ENCODE measurements around the gene POU6F1.
A peak's percentile ranks its signal among the peaks of the same experiment; 100 is the strongest.

POU6F1 gene

DNA sequence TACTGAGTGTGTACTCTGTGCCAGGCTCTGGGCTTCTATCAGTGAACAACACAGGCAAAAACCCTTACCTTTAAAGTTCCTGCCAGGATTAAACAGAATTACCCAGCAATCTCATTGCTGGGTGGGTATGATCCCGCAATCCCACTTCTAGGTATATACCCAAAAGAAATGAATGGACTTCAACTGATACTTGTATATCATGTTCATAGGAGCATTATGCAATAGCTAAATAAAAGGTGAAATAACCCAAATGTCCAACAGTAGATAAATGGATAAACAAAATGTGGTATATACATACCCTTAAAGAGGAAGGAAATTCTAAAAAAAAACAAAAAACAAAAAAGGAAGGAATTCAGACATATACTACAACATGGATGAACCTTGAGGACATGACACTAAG is 35.4 kb upstream of the POU6F1 start:
- no peak overlapping the region for H3K4me3 ChIP-seq (ENCODE audit: low read depth, low read length)
- no peak for DNase-seq (ENCODE audit: low read depth)
- TF ChIP-seq, protein P1, sequence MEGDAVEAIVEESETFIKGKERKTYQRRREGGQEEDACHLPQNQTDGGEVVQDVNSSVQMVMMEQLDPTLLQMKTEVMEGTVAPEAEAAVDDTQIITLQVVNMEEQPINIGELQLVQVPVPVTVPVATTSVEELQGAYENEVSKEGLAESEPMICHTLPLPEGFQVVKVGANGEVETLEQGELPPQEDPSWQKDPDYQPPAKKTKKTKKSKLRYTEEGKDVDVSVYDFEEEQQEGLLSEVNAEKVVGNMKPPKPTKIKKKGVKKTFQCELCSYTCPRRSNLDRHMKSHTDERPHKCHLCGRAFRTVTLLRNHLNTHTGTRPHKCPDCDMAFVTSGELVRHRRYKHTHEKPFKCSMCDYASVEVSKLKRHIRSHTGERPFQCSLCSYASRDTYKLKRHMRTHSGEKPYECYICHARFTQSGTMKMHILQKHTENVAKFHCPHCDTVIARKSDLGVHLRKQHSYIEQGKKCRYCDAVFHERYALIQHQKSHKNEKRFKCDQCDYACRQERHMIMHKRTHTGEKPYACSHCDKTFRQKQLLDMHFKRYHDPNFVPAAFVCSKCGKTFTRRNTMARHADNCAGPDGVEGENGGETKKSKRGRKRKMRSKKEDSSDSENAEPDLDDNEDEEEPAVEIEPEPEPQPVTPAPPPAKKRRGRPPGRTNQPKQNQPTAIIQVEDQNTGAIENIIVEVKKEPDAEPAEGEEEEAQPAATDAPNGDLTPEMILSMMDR (IDR thresholded peaks at IDR 0.05; ENCODE audit: insufficient read depth, low read depth, low read length, missing control alignments) = no peak

DNA sequence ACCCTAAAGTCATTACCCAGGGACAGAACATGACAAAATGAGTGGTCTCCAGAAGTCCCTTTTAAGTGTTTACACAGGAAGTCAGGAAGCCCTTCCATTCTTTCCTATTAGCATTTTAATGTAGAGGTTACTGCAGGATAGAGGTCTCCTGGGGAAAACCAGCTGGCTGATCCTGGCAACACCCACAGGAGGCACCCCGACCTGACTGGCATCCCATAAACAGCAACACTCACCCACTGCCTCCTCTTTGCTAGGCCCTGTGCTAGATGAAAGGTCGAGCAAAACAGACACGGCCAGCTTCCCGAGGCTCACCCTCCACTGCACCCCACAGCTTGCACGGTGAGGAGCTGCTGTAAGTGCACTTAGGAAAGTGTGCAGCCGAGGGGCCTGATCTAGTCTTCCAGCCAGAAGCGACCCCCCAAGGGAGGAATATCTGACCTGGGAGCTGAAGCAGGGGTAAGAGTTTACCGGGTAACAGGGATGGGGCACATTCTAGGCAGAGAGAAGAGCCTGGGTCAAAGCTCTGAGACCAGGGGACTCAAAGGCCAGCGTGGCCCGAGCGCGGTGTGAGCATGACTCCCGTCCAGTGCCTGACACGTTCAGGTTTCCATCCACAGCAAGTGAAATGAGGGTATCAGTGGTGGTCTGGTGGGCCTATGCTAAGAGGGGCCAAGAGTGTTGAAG is 29.8 kb upstream of the POU6F1 start:
- H3K4me3 ChIP-seq (ENCODE audit: low read depth, low read length) = no peak overlapping the region
- no peak for DNase-seq (ENCODE audit: low read depth)
- TF ChIP-seq, protein P1 (IDR thresholded peaks at IDR 0.05; ENCODE audit: insufficient read depth, low read depth, low read length, missing control alignments) = no peak

DNA sequence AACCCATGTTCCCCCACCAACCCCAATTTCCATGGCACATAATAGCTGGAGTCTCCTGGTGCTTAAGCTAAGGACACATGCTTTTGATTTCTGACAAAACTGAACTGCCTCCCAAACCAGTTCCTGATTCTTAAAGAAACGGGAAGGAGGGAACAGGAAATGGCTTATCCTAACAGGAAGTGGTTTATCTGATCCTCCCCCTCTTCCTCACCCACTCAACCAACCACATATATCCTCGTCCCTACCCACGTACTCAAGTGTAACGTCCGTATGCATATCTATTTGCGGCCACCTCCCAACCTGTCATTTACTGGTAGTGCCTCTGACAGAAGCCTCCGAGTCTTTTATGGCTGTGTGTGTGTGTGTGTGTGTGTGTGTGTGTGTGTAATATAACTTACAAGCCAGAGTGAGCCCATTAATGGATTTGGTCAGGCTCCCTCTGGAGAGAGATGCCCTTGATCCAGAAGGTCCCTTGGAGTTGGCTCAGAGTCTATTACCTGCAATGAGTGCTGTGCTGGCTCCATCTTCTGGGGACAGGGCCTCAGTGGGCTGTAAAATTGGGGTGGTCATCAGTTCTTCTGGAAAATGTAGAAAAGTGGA is 28.5 kb upstream of the POU6F1 start:
- DNase-seq (ENCODE audit: low read depth) = peak; percentile 48
- H3K4me3 ChIP-seq (ENCODE audit: low read depth, low read length) = no peak overlapping the region
- TF ChIP-seq, protein P1 (IDR thresholded peaks at IDR 0.05; ENCODE audit: insufficient read depth, low read depth, low read length, missing control alignments) = no peak

DNA sequence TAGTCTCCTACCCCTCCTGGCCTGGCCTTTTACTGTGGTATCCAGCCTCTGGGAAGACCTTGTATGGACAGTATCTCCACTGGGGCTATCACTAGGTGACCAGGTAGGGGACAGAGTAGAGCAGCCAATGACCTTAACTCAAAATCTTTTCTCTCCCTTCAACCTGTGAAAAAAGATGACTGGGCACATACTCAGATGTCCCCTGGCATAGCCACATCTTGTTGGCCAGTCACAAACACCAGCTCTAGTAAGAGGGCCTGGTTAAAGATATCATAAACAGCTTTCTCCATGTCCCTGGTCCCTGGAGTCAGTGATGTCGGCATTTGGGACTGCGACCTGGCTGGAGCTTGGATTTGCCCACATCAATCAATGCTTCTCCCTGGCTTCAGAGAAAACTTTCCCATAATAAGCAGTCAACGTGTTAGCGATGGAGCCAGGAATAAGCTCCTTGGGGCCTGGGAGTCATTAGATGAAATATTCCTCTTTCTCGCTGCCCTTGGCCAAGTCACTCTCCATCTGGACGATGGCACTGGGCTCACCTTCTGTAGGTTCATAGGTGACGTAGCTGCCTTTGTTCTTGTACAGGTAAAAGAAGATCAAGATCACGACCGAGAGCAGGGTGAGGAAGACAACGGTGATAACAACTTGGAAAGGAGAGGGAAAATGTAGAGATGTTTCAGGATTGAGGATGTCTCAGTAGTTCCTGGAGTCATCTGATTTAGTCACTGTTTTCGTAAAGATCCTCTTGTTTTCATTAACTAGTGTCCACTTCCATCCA is 27.8 kb upstream of the POU6F1 start:
- H3K4me3 ChIP-seq (ENCODE audit: low read depth, low read length) = no peak overlapping the region
- TF ChIP-seq, protein P1 (IDR thresholded peaks at IDR 0.05; ENCODE audit: insufficient read depth, low read depth, low read length, missing control alignments) = no peak
- no peak for DNase-seq (ENCODE audit: low read depth)

DNA sequence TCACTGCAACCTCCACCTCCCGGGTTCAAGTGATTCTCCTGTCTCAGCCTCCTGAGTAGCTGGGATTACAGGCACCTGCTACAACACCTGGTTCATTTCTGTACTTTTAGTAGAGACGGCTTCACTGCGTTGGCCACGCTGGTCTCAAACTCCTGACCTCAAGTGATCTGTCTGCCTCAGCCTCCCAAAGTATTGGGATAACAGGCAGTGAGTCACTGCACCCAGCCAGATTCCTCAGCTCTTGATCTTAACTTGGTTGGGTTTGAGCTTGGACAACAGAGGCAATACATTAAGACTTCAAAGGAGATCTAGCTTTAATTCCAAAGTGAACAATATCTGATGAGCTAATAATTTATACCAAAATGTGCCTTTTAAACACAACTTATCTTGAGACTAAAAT is 26.4 kb upstream of the POU6F1 start:
- DNase-seq (ENCODE audit: low read depth) = no peak
- H3K4me3 ChIP-seq (ENCODE audit: low read depth, low read length) = no peak overlapping the region
- TF ChIP-seq, protein P1 (IDR thresholded peaks at IDR 0.05; ENCODE audit: insufficient read depth, low read depth, low read length, missing control alignments) = no peak

DNA sequence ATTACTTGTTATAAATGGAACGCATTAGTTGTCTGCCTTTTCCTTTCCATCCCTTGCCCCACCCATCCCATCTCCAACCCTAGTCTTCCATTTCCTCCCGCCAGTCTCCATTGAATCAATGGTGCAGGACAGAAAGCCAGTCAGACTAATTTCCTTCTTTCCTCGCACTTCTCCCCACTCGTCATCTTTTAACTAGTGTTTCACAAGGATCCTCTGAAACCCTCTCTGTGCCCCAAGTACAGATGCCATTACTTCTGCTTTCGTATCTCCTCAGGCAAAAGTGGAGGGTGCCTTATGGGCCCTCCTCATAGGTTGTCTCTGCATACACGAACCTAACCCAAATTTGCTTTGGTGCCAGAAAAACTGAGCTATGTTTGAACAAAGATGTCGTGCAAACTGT is 25.0 kb upstream of the POU6F1 start:
- TF ChIP-seq, protein P1 (IDR thresholded peaks at IDR 0.05; ENCODE audit: insufficient read depth, low read depth, low read length, missing control alignments) = no peak
- no peak overlapping the region for H3K4me3 ChIP-seq (ENCODE audit: low read depth, low read length)
- DNase-seq (ENCODE audit: low read depth) = no peak
